ENCODE measurements around the gene MEIOB. TPM values are rescaled to one million over a fixed set of nuclear protein-coding genes. Genes with fewer than 3 reads are reported as not detected.
"Not testable (repeated sequence)": the region's sequence is repeated elsewhere in the genome, so short reads cannot be mapped to it uniquely, and the experiment has no call there.

The MEIOB gene
- total RNA-seq, 1 donor from 2014 or later = 2.4 TPM

DNA sequence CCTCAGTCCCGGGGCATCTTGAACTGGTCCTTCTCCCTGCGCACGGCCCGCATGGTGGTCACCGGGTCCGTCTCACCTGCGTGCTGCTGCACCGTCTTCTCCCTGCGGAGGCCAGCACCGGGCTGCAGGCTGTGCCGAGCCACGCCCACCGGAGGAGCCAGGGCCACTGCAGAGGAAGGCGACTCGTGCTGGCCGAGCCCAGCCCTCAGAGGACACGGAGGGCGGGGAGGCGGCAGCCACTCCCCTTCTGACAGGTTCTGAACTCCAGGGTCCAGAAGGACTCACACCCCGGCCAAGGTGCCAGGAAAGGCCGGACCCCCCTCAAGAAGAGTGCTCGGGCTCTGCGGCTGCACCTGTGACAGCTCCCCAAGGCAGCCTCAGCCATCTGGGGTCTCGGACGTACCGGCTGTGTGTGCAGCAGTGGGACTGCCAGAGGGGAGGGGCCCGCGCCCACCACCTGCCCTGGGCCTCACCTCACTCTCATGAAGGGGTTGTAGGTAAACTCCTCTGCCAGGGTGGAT, 62.6 kb downstream of the MEIOB start:
- TF ChIP-seq, protein P1, sequence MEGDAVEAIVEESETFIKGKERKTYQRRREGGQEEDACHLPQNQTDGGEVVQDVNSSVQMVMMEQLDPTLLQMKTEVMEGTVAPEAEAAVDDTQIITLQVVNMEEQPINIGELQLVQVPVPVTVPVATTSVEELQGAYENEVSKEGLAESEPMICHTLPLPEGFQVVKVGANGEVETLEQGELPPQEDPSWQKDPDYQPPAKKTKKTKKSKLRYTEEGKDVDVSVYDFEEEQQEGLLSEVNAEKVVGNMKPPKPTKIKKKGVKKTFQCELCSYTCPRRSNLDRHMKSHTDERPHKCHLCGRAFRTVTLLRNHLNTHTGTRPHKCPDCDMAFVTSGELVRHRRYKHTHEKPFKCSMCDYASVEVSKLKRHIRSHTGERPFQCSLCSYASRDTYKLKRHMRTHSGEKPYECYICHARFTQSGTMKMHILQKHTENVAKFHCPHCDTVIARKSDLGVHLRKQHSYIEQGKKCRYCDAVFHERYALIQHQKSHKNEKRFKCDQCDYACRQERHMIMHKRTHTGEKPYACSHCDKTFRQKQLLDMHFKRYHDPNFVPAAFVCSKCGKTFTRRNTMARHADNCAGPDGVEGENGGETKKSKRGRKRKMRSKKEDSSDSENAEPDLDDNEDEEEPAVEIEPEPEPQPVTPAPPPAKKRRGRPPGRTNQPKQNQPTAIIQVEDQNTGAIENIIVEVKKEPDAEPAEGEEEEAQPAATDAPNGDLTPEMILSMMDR (IDR thresholded peaks at IDR 0.05; ENCODE audit: partially characterized antibody, unreplicated experiment) = no peak
- Mint-ChIP-seq H3K27ac (ENCODE audit: unreplicated experiment) (no peak overlapping the region), H3K4me1 (ENCODE audit: low read depth, unreplicated experiment) (peaks cover 2% of the 10 kb centered on the region), H3K36me3 (ENCODE audit: unreplicated experiment) (peaks cover 5% of the 10 kb centered on the region), H3K4me3 (ENCODE audit: unreplicated experiment) (no peak overlapping the region), H3K27me3 (ENCODE audit: unreplicated experiment) (no peaks in the 10 kb centered on the region), H3K9me3 (ENCODE audit: unreplicated experiment) (peaks cover 3% of the 10 kb centered on the region)
- no peak for DNase-seq

DNA sequence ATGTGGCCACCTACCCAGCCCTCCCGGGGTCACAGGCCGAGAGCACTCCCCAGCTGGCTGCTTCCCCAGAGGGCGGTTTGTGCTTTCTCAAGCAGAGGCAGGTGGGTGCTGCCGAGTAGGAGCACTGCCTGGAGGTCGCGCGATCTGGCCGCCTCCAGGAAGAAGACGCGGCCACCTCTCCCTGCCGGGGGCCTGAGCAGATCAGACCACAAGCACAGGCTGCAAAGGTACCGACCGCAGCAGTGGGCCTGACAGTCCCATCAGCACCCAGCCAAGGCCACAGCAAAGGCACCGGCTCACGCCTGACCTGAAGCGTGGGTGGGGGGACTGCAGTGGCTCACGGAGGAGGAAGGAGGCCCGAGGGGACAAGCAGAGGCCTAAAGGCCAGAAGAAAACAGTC, 63.3 kb downstream of the MEIOB start:
- H3K4me1 Mint-ChIP-seq (ENCODE audit: low read depth, unreplicated experiment) = peaks cover 2% of the 10 kb centered on the region
- no peak overlapping the region for H3K4me3 Mint-ChIP-seq (ENCODE audit: unreplicated experiment)
- peaks cover 5% of the 10 kb centered on the region for H3K36me3 Mint-ChIP-seq (ENCODE audit: unreplicated experiment)
- no peak overlapping the region for H3K27ac Mint-ChIP-seq (ENCODE audit: unreplicated experiment)
- H3K9me3 Mint-ChIP-seq (ENCODE audit: unreplicated experiment) = peaks cover 1% of the 10 kb centered on the region
- H3K27me3 Mint-ChIP-seq (ENCODE audit: unreplicated experiment) = no peaks in the 10 kb centered on the region
- DNase-seq = no peak
- TF ChIP-seq, protein P1 (IDR thresholded peaks at IDR 0.05; ENCODE audit: partially characterized antibody, unreplicated experiment) = no peak

DNA sequence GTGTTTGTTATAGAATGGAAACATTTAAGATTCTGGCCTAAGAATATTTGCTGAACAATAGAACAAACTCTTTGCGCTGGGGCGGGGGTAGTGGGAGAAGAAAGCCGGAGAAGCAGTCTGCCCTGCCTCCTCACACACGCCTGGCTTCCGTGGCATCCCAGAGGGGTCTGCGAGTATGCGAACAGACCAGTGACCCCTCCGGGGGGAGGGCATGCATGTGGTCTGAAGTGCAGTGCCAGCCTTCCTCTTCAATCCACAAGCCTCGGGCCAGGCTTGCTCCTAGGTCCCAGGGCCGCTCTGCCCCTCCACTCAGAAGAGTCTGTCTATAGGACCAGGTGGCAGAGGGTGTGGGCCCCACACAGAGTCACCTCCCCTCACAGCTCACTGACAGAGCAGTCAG, 64.3 kb downstream of the MEIOB start:
- Mint-ChIP-seq H3K36me3 (ENCODE audit: unreplicated experiment) (peaks cover 5% of the 10 kb centered on the region), H3K4me3 (ENCODE audit: unreplicated experiment) (no peak overlapping the region), H3K27ac (ENCODE audit: unreplicated experiment) (no peak overlapping the region), H3K4me1 (ENCODE audit: low read depth, unreplicated experiment) (peaks cover 2% of the 10 kb centered on the region), H3K9me3 (ENCODE audit: unreplicated experiment) (peaks cover 1% of the 10 kb centered on the region), H3K27me3 (ENCODE audit: unreplicated experiment) (no peaks in the 10 kb centered on the region)
- TF ChIP-seq, protein P1 (IDR thresholded peaks at IDR 0.05; ENCODE audit: partially characterized antibody, unreplicated experiment) = no peak
- no peak for DNase-seq

DNA sequence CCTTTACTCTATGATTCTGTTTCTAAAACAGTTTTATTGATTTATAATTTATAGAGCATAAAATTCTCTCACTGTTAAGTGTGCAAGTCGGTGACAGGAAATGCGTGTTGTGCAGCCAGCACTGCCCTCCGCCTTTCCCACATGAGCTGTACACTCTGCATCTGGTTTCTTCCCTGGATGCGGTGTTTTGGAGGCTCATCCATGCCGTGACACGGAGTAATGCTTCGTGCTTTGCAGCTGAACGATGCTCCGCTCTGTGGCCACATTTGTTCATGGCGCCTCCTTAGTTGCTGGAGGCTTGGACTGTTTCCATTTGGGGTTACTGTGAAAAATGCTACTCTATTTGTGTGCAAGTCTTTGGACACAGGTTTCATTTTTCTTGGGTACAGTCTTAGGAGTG, 71.3 kb downstream of the MEIOB start:
- Mint-ChIP-seq H3K4me3 (ENCODE audit: unreplicated experiment) (no peak overlapping the region), H3K27me3 (ENCODE audit: unreplicated experiment) (peaks cover 3% of the 10 kb centered on the region), H3K9me3 (ENCODE audit: unreplicated experiment) (peaks cover 12% of the 10 kb centered on the region), H3K27ac (ENCODE audit: unreplicated experiment) (no peak overlapping the region), H3K4me1 (ENCODE audit: low read depth, unreplicated experiment) (no peaks in the 10 kb centered on the region), H3K36me3 (ENCODE audit: unreplicated experiment) (peaks cover 20% of the 10 kb centered on the region)
- DNase-seq = no peak
- TF ChIP-seq, protein P1 (IDR thresholded peaks at IDR 0.05; ENCODE audit: partially characterized antibody, unreplicated experiment) = no peak

DNA sequence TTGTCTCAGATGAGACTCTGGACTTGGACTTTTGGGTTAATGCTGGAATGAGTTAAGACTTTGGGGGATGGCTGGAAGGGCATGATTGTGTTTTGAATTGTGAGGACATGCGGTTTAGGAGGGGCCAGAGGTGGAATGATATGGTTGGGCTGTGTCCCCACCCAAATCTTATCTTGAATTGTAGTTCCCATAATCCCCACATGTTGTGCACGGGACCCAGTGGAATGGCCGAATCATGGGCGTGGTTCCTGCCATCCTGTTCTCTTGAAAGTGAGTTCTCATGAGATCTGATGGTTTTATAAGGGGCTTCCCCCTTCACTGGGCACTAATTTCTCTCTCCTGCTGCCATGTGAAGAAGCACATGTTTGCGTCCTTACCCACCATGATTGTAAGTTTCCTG, 72.7 kb downstream of the MEIOB start:
- not testable (repeated sequence) for H3K27me3 Mint-ChIP-seq (ENCODE audit: unreplicated experiment); H3K4me3 Mint-ChIP-seq (ENCODE audit: unreplicated experiment); H3K4me1 Mint-ChIP-seq (ENCODE audit: low read depth, unreplicated experiment); DNase-seq; H3K27ac Mint-ChIP-seq (ENCODE audit: unreplicated experiment)
- Mint-ChIP-seq H3K9me3 (ENCODE audit: unreplicated experiment) (peaks cover 12% of the 10 kb centered on the region), H3K36me3 (ENCODE audit: unreplicated experiment) (peaks cover 20% of the 10 kb centered on the region)
